Mononuclear cell (primary cell): ENCODE results near the gene FBXO3. TPM values are rescaled to one million over a fixed set of nuclear protein-coding genes. Genes with fewer than 3 reads are reported as not detected.
"Not testable (repeated sequence)": the region's sequence is repeated elsewhere in the genome, so short reads cannot be mapped to it uniquely, and the experiment has no call there.

Experiments
- H3K27me3 ChIP-seq: 2 replicates; pipeline ENCODE4 v1.6.0; 2011; ENCODE audit warnings: low read length, control low read depth; ENCODE audit not compliant: insufficient read depth
- H3K4me1 ChIP-seq: 2 replicates; pipeline ENCODE4 v1.5.1; 2011; ENCODE audit warnings: mild to moderate bottlenecking, low read length, control low read depth; ENCODE audit not compliant: insufficient read depth
- H3K4me3 ChIP-seq: 2 replicates; pipeline ENCODE4 v1.5.1; 2011; ENCODE audit warnings: mild to moderate bottlenecking, low read length, moderate library complexity
- H3K9me3 ChIP-seq: 2 replicates; pipeline ENCODE4 v1.5.1; 2011; ENCODE audit warnings: low read depth, mild to moderate bottlenecking, control low read depth, low read length
- total RNA-seq: library from RNA; depleted of rRNA; stranded (reverse); fragments of >200 nt; gene quantifications from one replicate; pipeline ENCODE4 v1.2.3, GENCODE V29; 2012

FBXO3 gene
- total RNA-seq, 1 donor: 93.9 TPM

DNA sequence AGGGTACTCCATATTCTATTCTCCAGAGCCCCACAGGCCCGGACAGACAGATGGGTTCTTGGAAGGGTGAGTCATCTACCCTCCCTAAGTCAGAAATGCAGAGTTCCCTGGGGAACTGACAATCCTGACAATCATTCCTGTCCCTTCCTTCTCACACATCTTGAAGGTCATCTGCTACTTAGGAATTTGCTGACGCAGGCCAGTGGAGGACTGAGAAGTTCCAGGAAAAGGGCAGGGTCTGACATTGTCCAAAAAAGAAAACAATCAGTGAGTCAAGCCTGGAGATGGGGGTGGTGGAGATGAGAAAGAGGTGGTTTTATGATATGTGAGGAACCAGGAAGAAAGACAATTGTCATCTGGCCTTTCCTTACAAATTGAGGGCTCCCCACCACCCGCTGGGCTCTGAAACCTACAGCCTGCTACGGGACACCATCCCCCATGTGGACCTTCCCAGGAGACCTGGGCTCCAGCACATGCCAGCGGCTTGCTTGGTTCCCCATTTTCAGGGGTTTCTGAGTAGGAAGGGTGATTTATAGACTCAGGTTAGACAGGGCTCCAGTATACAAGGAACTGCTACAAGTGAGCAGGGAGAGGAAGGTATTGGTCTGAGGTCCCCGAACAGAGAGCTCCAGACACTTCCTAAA is 51.0 kb downstream of the FBXO3 start:
- Histone ChIP-seq H3K9me3 (no peaks in the 10 kb centered on the region), H3K27me3 (no peaks in the 10 kb centered on the region), H3K4me3 (no peak overlapping the region), H3K4me1 (peaks cover 25% of the 10 kb centered on the region)

DNA sequence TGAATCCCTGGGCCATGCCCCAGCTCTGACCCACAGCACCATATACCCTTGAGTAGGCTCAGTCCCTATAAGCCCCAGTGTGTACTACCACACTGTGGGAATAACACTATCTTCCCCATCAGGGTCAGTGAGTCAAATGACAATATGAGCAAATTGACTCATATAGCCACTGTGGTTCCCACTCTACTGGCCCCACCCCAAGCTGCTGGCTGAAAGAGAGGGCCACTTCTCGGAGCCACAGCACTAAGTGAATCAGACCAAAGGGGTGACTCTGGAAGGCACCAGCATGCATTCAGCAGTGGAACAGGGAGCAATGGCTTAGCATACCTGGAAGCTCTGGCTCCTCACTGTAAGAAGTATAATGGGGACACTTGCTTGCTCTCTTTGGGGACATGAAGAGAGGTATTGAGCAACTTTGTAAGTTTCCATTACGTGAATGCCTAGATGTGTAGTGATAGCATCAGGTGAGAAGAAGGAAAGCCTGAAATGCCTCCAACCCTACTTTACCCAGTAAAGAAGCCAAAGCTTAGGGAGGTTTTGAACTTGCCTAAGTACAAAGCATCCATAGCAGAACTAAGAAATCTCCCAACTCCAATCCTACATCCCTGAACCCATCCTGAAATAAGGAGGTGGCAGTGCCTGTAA is 51.6 kb downstream of the FBXO3 start:
- Histone ChIP-seq H3K27me3 (no peaks in the 10 kb centered on the region), H3K9me3 (no peaks in the 10 kb centered on the region), H3K4me3 (no peak overlapping the region), H3K4me1 (peaks cover 25% of the 10 kb centered on the region)

DNA sequence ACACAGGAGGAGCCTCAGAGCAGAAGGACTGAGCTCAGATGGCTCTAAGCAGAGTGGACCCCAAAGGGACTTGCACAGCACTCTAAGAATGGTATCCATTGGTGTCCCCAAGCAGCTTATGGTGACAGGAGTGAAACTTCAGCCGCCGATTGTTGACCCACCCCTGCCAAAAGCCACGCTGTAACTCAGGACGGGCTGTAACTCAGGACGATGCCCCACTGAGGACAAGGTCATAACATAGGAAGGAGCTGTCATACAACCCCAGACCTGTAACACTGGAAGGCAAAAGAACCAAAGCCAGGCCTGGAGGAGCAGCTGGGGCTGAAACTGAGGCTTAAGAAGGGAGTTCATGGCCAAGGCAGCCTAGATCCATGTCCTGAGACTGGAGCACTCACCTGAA is 52.3 kb downstream of the FBXO3 start:
- no peak overlapping the region for H3K4me3 ChIP-seq
- peaks cover 25% of the 10 kb centered on the region for H3K4me1 ChIP-seq
- no peaks in the 10 kb centered on the region for H3K9me3 ChIP-seq
- no peaks in the 10 kb centered on the region for H3K27me3 ChIP-seq

DNA sequence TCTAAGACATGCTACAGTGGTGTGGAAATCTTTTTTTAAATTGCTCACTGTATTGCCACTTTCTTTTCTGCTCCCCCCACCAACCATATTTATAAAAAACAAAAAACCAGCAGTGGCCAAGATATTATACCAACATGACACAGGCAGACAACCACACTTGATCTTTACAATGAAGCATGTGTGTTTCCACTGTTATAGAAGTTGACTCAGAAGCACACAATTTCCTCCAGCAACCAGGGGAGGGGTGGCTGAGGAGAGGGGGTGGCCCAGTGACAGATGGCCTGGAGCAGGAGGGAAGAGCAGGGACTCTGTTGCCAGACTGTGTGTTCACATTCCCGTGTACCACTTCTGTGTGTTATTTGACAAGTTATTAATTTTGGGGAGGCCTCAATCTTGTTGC is 52.9 kb downstream of the FBXO3 start:
- no peaks in the 10 kb centered on the region for H3K9me3 ChIP-seq
- peaks cover 25% of the 10 kb centered on the region for H3K4me1 ChIP-seq
- no peaks in the 10 kb centered on the region for H3K27me3 ChIP-seq
- no peak overlapping the region for H3K4me3 ChIP-seq

DNA sequence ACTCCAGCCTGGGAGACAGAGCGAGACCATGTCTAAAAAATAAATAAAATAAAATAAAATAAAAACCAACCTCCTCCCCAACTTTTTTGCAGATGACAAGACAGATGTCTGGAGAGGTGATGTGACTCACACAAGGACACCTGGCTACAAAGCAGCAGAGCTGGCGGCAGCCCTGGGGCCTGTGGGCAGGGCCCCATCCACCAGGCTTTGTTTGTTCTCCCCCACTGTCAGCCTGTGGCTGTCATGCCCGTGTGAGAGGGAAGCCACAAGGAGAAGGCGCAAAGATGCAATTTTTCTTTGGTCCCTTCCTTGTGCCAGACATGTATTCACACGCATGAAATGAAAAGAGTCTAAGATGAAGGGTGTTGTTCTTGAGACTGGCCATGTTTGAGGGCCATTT is 54.7 kb downstream of the FBXO3 start:
- no peaks in the 10 kb centered on the region for H3K27me3 ChIP-seq
- H3K4me1 ChIP-seq: peaks cover 23% of the 10 kb centered on the region
- no peak overlapping the region for H3K4me3 ChIP-seq
- no peaks in the 10 kb centered on the region for H3K9me3 ChIP-seq

DNA sequence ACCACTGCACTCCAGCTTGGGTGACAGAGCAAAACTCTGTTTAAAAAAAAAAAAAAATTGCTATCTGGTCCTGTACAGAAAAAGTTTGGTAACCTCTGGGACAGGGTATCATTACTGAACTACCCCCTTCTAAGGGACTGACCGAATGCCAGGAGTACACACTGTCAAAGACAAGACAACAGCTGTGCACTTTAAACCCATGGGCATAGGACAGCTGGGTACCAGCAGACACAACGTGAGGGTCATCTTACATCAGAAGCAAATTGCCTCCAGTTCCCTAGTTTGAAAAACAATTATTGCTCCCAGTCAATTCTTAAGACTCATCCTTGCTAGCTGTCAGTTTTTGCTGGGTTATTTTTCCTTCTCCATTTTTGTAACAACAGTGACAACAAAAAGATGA is 55.9 kb downstream of the FBXO3 start:
- H3K27me3 ChIP-seq: no peaks in the 10 kb centered on the region
- no peaks in the 10 kb centered on the region for H3K9me3 ChIP-seq
- no peak overlapping the region for H3K4me3 ChIP-seq
- H3K4me1 ChIP-seq: peaks cover 11% of the 10 kb centered on the region

DNA sequence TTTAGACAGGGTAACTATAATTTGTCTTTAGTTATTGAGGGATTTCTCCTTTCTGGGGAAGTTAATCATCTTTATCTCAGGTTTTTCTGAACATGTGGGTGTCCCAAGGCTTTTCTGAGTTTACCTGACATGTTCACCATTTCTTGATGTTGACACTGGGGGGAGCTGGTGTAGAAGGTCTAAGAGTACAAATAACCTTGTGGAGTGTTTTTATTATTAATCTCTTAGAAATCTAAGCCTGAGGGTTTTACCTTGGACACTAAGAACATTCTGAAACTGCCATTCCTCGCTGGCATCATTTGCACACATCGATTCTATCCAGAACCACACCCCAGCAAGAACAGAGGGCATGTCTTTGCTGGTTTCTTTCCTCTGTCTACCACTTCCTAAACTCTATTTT is 58.1 kb downstream of the FBXO3 start:
- Histone ChIP-seq H3K27me3 (no peaks in the 10 kb centered on the region), H3K4me3 (no peak overlapping the region), H3K4me1 (no peaks in the 10 kb centered on the region), H3K9me3 (no peaks in the 10 kb centered on the region)

DNA sequence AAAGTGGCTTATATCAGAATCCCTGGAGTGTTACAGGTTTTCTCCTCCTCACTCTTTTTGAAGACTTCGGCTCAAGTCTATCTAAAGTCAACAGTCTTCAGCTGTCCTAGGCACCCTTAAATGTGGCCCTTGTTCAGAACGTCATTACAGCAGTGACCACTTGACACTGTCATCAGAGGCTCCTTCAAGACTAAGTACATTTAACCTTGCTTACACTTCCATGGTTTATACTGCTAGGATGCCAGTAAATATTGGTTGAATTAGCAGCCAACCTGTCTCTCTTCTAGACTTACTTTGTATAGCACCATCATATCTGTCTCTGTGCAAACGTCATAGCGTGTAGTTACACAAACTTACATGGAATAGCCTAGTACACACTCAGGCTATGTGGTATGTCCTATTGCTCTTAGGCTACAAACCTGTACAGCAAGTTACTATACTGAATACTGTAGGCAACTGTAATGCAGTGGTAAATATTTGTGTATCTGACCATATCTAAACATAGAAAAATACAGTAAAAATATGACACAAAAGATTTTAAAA is 60.4 kb downstream of the FBXO3 start:
- Histone ChIP-seq H3K27me3 (no peaks in the 10 kb centered on the region), H3K9me3 (no peaks in the 10 kb centered on the region), H3K4me1 (no peaks in the 10 kb centered on the region), H3K4me3 (no peak overlapping the region)

DNA sequence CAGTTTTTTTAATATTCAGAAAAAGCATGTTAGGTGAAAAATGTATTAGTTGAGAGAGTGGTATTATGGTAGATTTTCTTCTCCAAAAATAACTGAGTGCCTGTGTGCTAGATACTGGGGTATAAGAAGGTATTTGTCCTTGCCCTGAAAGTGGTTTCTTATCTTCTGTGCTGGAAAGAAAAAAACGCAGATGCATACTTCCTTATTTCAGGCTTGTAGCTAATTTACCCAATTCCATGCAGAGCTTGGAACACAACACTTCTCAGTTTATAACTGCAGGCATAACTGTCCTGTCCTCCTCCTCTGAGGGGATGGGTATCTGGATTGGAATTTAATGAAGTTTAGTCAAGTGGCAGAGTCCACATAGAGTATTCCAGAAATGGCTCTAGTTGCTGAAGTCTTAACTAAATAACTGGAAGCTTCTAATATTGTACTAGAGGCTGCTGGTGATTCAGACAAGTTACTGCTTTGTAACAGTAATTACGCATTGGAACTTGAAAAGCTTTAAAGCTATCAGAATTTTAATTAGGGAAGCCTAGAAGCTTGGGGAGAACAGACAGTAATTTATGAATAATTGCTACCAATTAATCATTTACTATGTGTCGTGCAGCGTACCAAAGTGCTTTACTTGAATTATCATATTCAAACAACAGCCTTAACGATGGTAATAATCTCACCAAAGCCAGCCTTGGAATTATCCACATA is 61.0 kb downstream of the FBXO3 start:
- H3K9me3 ChIP-seq: no peaks in the 10 kb centered on the region
- H3K27me3 ChIP-seq: no peaks in the 10 kb centered on the region
- no peak overlapping the region for H3K4me3 ChIP-seq
- H3K4me1 ChIP-seq: no peaks in the 10 kb centered on the region

DNA sequence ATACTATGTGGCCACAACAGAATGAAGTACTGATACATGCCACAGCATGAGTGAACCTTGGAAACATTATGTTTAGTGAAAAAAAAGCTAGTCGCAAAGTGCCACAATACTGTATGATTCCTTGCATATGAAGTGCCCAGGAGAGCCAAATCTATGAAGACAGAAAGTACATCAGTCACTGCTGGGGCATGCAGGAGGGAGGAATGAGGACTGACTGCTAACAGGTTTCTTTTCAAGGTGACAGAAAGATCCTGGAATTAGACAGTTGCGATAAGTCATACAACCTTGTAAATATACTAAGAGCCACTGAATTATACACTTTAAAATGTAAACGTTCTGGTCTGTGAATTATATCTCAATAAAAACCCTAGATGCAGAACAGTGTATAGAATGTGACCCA is 61.9 kb downstream of the FBXO3 start:
- H3K9me3 ChIP-seq: no peaks in the 10 kb centered on the region
- no peaks in the 10 kb centered on the region for H3K4me1 ChIP-seq
- H3K4me3 ChIP-seq: no peak overlapping the region
- H3K27me3 ChIP-seq: no peaks in the 10 kb centered on the region

DNA sequence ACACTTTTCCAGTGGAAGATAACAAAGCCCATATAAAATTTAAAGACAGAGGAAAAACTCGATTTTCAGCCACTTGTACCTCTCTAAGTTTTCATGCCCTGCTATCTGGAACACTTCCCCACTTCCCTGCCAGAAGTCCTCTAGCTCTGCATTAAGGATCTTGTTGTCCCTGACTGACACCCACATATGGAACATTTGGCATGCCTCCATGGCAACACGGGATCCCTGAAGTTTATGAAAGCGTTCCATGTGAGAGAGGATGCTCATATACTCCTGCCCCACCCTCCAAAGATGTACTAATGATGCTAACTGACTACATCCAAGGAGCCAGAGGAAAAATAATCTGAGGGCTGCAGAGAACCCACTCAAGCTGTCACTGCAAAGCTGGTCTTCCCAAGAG is 64.9 kb downstream of the FBXO3 start:
- Histone ChIP-seq H3K27me3 (no peaks in the 10 kb centered on the region), H3K4me3 (no peak overlapping the region), H3K4me1 (no peaks in the 10 kb centered on the region), H3K9me3 (no peaks in the 10 kb centered on the region)

DNA sequence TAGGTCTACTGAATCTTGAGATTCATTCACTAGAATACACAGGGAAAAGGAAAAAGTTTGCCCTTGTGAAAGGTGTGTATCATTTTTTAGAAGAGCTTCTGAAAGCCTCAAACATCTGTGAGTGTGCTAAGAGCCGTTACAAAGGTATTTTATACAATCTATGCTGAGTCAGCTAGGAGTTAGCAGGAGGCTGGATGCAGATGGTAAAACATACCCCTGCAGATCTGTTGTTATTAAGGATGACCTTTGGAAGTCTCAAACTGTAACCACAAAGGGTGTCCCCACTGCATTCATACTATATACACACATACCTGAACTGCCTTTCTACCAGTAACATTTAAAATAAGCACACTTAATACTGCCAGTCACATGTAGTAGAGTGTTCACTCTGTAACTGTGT is 65.3 kb downstream of the FBXO3 start:
- no peaks in the 10 kb centered on the region for H3K9me3 ChIP-seq
- H3K27me3 ChIP-seq: no peaks in the 10 kb centered on the region
- no peaks in the 10 kb centered on the region for H3K4me1 ChIP-seq

DNA sequence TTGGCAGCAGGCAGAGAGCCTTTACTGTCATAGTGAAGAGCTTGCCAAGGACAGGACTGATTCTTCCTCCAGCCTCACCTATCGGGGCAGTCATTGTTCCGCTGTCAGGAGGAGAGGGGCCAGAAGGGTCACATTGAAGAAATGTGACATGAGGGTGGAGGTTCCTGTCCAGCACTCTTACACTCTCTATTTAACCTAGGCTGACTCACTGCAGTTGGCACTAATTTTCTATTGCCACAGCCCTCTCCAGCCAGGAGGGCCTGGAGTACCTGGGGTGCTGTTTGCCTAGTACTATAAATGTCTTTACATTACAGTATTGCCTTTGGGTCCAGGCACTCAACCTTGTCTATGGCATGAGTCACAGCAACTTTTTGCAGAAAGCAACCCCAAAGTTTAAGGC is 66.5 kb downstream of the FBXO3 start:
- not testable (repeated sequence) for H3K27me3 ChIP-seq, H3K4me1 ChIP-seq, H3K9me3 ChIP-seq, H3K4me3 ChIP-seq

More for the DNA sequence above, 65.3 kb downstream of the FBXO3 start:
- H3K4me3 ChIP-seq: no peak overlapping the region

DNA sequence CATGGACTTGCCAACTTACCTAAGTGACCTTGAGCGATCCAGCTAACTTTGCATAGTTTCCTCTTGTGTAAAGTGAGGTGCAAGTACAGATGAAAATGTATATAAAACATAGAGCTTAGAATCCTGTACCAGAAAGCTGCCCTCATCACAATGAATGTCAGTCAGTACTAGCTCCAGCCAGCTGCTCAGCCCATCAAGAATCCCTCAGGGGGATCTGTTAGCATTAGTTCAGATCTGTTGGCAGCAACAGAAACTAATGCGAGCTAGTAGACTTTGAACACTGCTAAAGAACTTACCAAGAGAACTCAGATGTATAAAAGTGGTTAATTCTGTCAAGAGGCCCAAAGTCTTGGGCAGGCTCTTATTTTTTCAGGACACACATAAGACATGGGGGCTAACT is 67.4 kb downstream of the FBXO3 start:
- peaks cover 2% of the 10 kb centered on the region for H3K4me1 ChIP-seq
- H3K9me3 ChIP-seq: no peaks in the 10 kb centered on the region
- no peaks in the 10 kb centered on the region for H3K27me3 ChIP-seq
- no peak overlapping the region for H3K4me3 ChIP-seq

DNA sequence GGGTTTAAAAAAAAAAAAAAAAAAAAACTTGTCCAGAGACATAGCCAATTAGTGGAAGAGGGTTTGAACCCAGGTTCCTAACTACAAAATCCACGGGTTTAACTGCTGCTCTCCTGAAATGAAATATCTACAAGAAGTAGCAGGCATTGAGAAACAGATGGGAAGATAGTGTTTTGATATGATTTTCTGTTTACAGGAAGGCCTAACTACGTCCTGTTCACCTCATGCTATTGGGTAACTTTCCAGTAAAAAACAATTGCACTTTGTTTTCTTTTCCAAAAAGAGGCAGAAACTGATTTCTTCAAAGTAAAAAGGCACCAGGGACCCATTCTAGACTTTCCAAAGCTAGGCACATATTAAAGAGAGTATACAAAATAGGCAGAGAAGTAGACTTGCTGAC is 67.8 kb downstream of the FBXO3 start:
- Histone ChIP-seq H3K4me3 (no peak overlapping the region), H3K4me1 (peaks cover 6% of the 10 kb centered on the region), H3K27me3 (no peaks in the 10 kb centered on the region)

More for the DNA sequence above, 67.8 kb downstream of the FBXO3 start:
- no peaks in the 10 kb centered on the region for H3K9me3 ChIP-seq
